Activated CD4-positive, alpha-beta T cell treated with anti-CD3 and anti-CD28 coated beads, Interleukin-2, amount 10 ng/mL, durations not matched to agents 7 days and 5 days (primary cell): ENCODE results near the gene S100A4. TPM values are rescaled to one million over a fixed set of nuclear protein-coding genes. Genes with fewer than 3 reads are reported as not detected.

Experiments used
- CTCF ChIA-PET: fragments of 350-600 bp; sonication (Branson Sonifier 250); formaldehyde crosslinking; loops from one replicate; lab custom pipeline; 2021; ENCODE audit warnings: antibody characterized with exemption; lab: Charles Lee
- POLR2A ChIA-PET: fragments of 350-600 bp; sonication (Branson Sonifier 250); formaldehyde crosslinking; loops from one replicate; lab custom pipeline; 2021; ENCODE audit warnings: antibody characterized with exemption; lab: Charles Lee
- DNase-seq: peaks from one replicate; pipeline ENCODE4 v3.0.0-alpha.2; 2020
- H3K27ac Mint-ChIP-seq: one replicate; pipeline ENCODE4 v1.8.0; 2021; ENCODE audit warnings: mild to moderate bottlenecking, moderate library complexity, mixed read lengths
- H3K27me3 Mint-ChIP-seq: one replicate; pipeline ENCODE4 v1.8.0; 2021; ENCODE audit warnings: mixed read lengths
- H3K36me3 Mint-ChIP-seq: one replicate; pipeline ENCODE4 v1.8.0; 2021; ENCODE audit warnings: low read depth, mixed read lengths
- H3K4me1 Mint-ChIP-seq: one replicate; pipeline ENCODE4 v1.8.0; 2021; ENCODE audit warnings: mixed read lengths
- H3K4me3 Mint-ChIP-seq: one replicate; pipeline ENCODE4 v1.8.0; 2021; ENCODE audit warnings: mild to moderate bottlenecking, moderate library complexity, mixed read lengths
- H3K9me3 Mint-ChIP-seq: one replicate; pipeline ENCODE4 v1.8.0; 2021; ENCODE audit warnings: mixed read lengths
- total RNA-seq, 2 experiments: library from RNA; stranded (reverse); gene quantifications; one replicate each; pipeline ENCODE4 v1.2.3, GENCODE V29; 2021

Gene S100A4
- total RNA-seq, 2 experiments from 2014 or later, result 678 to 905 TPM

DNA sequence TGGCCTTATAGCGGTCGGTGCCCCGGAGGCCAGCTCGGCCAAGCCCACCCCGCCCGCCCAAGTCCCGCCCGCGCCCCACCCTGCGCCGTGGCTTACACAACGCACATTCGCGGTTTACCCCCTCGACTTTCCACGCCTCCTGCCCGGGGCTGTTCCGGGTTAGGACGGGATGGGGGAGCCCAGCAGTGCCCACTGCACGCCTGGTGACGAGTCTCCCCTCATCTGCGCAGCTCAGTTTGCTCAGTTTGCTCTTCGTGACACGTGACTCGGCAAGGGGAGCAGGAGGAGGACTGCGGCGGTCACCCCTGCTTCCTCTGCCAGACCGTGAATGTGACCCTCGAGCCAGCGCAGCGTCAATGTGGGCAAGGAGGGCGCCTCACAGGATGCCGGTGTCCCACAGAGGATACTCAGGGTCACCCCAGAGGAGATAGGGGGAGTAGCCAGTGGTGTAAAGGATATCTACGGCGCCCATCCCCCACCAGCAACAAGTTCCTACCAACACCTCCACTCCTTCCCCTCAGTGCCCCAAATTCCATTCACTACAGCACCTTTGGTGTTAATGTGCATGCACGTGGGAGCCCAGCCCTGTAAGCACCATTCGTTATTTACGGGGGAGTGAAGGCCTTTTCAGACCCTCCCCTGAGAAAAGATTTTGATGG lies 9.5 kb downstream of the S100A4 start:
- Mint-ChIP-seq H3K4me3 (peak overlapping the region; percentile 82), H3K4me1 (peaks cover 83% of the 10 kb centered on the region), H3K36me3 (peaks cover 51% of the 10 kb centered on the region), H3K27me3 (no peaks in the 10 kb centered on the region), H3K27ac (peak overlapping the region; percentile 98), H3K9me3 (no peaks in the 10 kb centered on the region)
- DNase-seq, result peak; percentile 88
- CTCF ChIA-PET, result interaction anchor here (0.8 to 7.2 kb wide), 11 partner anchors 9 to 92 kb away, joined by 3 to 99 read pairs (median 9); partner anchors contain the start of genes S100A1, S100A13, S100A2 and S100A4
- POLR2A ChIA-PET, result interaction anchor here (0.6 to 1.2 kb wide), 5 partner anchors 9 to 1683 kb away, joined by 3 to 8 read pairs (median 4); partner anchors contain the start of genes CHTOP and S100A4

DNA sequence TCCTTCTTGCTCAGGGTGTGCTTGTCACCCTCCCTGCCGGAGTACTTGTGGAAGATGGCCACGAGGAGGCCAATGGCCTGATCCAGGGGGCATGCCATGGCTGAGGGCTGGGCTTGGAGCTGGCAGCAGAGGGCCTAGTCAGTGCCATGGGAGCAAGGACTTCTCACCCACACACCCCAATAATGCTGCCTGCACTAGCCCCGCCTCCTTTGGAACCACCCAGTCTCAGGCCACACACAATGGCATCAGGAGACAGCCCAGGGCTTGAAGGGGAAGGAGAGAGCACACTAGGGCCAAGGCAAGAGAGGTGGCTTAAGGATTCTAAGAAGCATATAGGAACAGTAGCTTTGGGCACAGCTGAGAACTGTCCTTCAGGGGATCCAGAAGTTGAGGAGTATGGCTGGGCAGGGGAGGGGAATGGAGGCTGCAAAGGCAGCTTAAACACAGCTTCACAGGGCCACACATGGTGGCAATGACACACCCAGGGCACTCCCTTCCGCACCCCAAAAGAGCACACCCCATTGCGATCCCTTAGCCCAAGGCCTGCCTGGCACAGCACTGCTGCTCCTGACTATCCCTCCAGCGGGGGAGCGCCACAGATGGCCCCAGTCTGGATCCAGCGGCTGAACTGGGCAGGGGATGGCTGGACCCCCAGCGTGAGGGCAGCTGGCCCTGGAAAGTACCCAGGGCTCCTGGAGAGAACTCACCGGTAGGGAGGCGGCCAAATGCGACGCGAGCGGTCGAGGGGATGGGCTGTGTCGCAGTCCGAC lies 10.2 kb downstream of the S100A4 start, which contains the start of gene S100A6:
S100A6 (minus strand) TSS at position 750 of the 770 bp plus-strand sequence; CDS start at position 98, 652 bp downstream.
- peak within 1 kb of the TSS; percentile 96 for H3K4me3 Mint-ChIP-seq
- H3K27ac Mint-ChIP-seq, result peak within 1 kb of the TSS; percentile 98
- peaks cover 48% of the 10 kb centered on the region for H3K36me3 Mint-ChIP-seq
- ChIA-PET CTCF (interaction anchor here (0.6 to 7.2 kb wide), 12 partner anchors 10 to 93 kb away, joined by 3 to 99 read pairs (median 7); partner anchors contain the start of genes S100A1, S100A13, S100A2 and S100A4), POLR2A (interaction anchor here (0.6 to 1.2 kb wide), 7 partner anchors 8 to 1684 kb away, joined by 3 to 8 read pairs (median 4); partner anchors contain the start of genes CHTOP and S100A4)
- H3K27me3 Mint-ChIP-seq, result no peaks in the 10 kb centered on the region
- no peaks in the 10 kb centered on the region for H3K9me3 Mint-ChIP-seq
- peak; percentile 69 for DNase-seq
- H3K4me1 Mint-ChIP-seq, result peaks cover 81% of the 10 kb centered on the region

DNA sequence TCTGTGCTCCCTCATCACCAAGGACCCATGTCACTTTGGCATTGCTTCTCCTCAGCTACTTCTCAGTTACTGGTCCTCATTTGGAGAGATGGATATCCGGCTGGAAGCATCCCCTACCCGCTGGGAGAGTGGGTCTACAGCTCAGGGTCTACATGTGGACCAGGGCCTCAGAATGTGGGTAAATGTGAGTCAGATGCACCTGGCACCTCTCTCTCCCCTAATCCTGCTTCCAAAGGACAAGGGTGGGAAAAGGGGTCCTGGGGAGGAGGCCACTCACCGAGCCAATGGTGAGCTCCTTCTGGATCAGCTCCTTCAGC lies 10.7 kb downstream of the S100A4 start:
- H3K27me3 Mint-ChIP-seq, result no peaks in the 10 kb centered on the region
- peaks cover 77% of the 10 kb centered on the region for H3K4me1 Mint-ChIP-seq
- H3K9me3 Mint-ChIP-seq, result no peaks in the 10 kb centered on the region

DNA sequence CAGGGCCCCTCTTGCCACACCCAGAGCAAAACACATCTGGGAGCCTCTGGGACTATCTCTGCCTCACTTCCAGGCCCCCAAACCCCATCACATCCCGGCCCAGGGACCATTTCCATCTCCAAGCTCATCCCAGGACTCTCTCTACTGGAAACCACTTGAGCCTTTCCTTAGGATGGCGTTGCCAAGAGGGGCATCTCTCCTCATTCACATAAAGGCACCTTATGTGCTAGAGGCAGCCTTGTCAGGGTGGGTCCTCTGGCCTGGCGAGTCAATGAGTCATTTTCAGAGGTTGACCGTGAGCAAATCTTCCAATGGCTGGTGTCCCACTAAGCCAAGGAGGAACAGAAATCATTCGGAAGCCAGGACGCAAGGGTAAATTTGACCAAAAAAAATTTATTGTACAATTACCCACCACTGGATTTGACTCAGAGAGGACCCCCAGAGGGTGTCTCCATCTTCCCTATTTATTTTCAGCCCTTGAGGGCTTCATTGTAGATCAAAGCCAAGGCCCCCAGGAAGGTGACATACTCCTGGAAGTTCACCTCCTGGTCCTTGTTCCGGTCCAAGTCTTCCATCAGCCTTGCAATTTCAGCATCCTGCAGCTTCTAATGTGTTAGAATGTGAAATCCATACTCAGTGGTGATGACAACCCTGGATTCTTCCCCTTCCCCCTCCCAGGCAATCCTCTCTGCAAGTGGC lies 11.2 kb downstream of the S100A4 start:
- Mint-ChIP-seq H3K27ac (peak overlapping the region; percentile 98), H3K36me3 (peaks cover 40% of the 10 kb centered on the region), H3K9me3 (no peaks in the 10 kb centered on the region), H3K4me3 (peak overlapping the region; percentile 96), H3K4me1 (peaks cover 72% of the 10 kb centered on the region), H3K27me3 (no peaks in the 10 kb centered on the region)
- ChIA-PET CTCF (interaction anchor here (1.0 to 7.2 kb wide), 12 partner anchors 11 to 100 kb away, joined by 4 to 99 read pairs (median 10); partner anchors contain the start of genes CHTOP, S100A1, S100A13 and S100A2), POLR2A (interaction anchor here (0.6 to 1.0 kb wide), 2 partner anchors 17 to 99 kb away, joined by 3 to 5 read pairs; partner anchors contain the start of gene CHTOP)
- DNase-seq, result no peak

More for the DNA sequence above, 10.7 kb downstream of the S100A4 start:
- ChIA-PET CTCF (interaction anchor here (1.6 to 7.2 kb wide), 9 partner anchors 10 to 93 kb away, joined by 5 to 99 read pairs (median 11); partner anchors contain the start of genes S100A1, S100A13, S100A2 and S100A4), POLR2A (interaction anchor here (0.6 to 1.0 kb wide), 2 partner anchors 17 to 99 kb away, joined by 3 to 5 read pairs; partner anchors contain the start of gene CHTOP)
- Mint-ChIP-seq H3K4me3 (peak overlapping the region; percentile 96), H3K36me3 (peaks cover 42% of the 10 kb centered on the region), H3K27ac (peak overlapping the region; percentile 98)
- DNase-seq, result no peak

DNA sequence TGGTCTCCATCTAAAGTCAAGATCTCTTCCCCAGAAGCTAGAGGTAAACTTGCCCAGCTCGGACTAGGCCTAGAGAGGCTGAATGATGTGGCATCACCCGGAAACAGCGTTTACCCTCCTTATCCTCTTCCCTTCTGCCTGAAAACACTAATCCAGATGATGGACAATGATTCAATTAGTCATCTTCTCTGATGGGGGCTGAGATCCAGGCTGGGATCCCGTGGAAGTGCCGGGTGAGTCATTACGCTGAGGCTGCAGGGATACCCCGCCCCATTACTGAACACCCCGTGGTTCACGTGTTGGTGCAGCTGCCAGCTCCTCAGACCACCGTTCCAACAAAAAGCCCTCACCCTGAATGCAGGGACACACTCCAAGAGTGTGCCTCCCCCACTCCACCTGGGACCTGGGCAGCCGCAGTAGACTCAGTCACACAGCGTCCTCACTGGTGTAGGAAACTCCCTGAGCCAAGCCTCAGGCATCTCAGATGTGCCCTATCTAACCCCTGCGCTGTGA lies 11.9 kb downstream of the S100A4 start:
- DNase-seq, result no peak
- Mint-ChIP-seq H3K4me3 (peak overlapping the region; percentile 96), H3K9me3 (no peaks in the 10 kb centered on the region), H3K36me3 (peaks cover 42% of the 10 kb centered on the region), H3K27me3 (no peaks in the 10 kb centered on the region), H3K27ac (peak overlapping the region; percentile 98), H3K4me1 (peaks cover 69% of the 10 kb centered on the region)
- CTCF ChIA-PET, result interaction anchor here (1.0 to 7.2 kb wide), 15 partner anchors 9 to 453 kb away, joined by 3 to 99 read pairs (median 10); partner anchors contain the start of genes CHTOP, S100A2 and S100A4
- POLR2A ChIA-PET, result interaction anchor here (1.7 kb wide), 1 partner anchor 34 kb away, joined by 6 read pairs; no protein-coding TSS in a partner anchor

DNA sequence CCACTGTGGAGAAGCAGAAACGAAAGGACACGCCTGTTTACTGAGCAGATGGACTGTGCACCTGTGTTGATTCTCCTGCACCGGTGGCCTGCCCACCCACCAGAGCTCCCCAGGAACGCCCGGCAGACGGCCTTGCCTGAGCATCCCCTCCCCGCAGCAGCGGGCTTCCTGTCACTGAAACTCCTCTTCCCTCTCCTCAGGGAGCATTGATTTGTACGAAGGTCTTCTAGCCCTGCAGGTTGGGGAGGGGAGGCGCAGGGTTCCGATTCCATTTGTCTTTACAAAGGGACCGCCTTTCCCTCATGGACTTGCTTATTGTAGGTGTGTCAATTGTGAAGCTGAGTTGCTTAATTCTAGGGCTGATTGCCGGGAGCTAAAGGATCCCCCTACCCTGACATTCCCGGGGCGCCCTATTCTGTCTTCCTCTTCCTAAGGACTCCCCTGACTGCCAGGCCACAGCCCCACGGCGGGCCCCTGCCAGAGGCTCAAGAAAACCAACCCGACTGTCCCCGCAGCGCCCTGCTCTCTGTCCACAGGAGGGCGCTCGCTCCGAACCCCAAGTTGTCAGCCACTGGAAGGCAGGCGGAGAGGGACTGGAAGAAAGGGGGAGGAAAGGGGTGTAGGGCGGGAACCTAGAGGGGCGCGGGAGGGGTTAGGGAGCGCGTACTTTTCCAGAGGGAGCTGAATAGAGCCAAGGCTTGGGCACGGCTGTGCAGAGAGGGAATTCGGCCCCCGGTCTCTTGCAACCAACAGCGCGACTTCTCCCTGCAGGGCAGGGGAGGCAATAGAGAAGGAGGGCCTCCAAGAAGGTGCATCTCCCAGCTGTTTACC lies 12.6 kb downstream of the S100A4 start:
- ChIA-PET CTCF (interaction anchor here (0.7 to 7.2 kb wide), 25 partner anchors 8 to 802 kb away, joined by 3 to 99 read pairs (median 6); partner anchors contain the start of genes CHTOP, S100A2, S100A4 and S100A5), POLR2A (interaction anchor here (1.1 to 1.7 kb wide), 4 partner anchors 8 to 35 kb away, joined by 4 to 12 read pairs (median 6); partner anchors contain the start of genes S100A2 and S100A5)
- peak; percentile 81 for DNase-seq
- H3K4me3 Mint-ChIP-seq, result peak overlapping the region; percentile 96
- H3K9me3 Mint-ChIP-seq, result no peaks in the 10 kb centered on the region
- no peaks in the 10 kb centered on the region for H3K27me3 Mint-ChIP-seq
- H3K4me1 Mint-ChIP-seq, result peaks cover 64% of the 10 kb centered on the region
- H3K36me3 Mint-ChIP-seq, result peaks cover 40% of the 10 kb centered on the region
- H3K27ac Mint-ChIP-seq, result peak overlapping the region; percentile 98

DNA sequence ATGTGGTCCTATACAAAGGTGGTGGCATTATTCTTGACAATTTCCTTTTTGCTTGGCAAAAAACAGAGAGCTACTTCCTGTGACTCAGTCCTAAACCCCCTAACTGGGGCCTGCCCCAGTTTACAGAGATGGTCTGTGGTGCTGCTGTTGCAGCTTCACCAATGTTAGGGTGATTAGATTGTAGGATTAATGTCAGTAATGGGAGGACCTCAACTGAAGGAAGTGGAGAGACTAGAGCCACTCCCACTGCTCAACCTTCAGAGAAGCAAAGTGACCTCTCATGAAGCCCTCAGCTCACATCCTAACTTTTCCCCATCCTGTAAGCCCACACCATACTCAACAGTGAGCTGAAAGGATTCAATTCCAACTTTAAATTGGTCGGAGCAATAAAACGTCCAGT lies 13.4 kb downstream of the S100A4 start:
- peak; percentile 46 for DNase-seq
- ChIA-PET CTCF (interaction anchor here (0.7 to 7.2 kb wide), 22 partner anchors 8 to 803 kb away, joined by 3 to 99 read pairs (median 6); partner anchors contain the start of genes CHTOP, S100A1, S100A13 and S100A2), POLR2A (interaction anchor here (1.1 to 1.7 kb wide), 5 partner anchors 9 to 101 kb away, joined by 3 to 12 read pairs (median 5); partner anchors contain the start of genes CHTOP, S100A2 and S100A5)
- H3K27me3 Mint-ChIP-seq, result no peaks in the 10 kb centered on the region
- peak overlapping the region; percentile 98 for H3K27ac Mint-ChIP-seq
- H3K4me3 Mint-ChIP-seq, result peak overlapping the region; percentile 96
- H3K9me3 Mint-ChIP-seq, result no peaks in the 10 kb centered on the region
- peaks cover 39% of the 10 kb centered on the region for H3K36me3 Mint-ChIP-seq
- peaks cover 57% of the 10 kb centered on the region for H3K4me1 Mint-ChIP-seq

DNA sequence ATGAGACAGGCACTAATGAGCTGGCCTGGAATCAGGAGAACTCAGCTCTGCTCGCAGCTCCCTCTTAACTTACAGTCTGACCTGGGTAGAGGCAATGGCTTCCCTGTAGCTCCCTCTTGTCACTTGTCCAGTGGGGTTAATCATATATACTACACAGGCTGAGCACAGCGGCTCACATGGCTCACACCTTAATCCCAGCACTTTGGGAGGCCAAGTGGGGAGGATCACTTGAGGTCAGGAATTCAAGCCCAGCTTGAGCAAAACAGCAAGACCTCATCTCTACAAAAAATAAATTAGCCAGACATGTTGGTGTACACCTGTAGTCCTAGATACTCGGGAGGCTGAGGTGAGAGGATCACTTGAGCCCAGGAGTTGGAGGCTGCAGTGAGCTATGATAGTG lies 14.0 kb downstream of the S100A4 start:
- Mint-ChIP-seq H3K36me3 (peaks cover 37% of the 10 kb centered on the region), H3K27me3 (no peaks in the 10 kb centered on the region)

DNA sequence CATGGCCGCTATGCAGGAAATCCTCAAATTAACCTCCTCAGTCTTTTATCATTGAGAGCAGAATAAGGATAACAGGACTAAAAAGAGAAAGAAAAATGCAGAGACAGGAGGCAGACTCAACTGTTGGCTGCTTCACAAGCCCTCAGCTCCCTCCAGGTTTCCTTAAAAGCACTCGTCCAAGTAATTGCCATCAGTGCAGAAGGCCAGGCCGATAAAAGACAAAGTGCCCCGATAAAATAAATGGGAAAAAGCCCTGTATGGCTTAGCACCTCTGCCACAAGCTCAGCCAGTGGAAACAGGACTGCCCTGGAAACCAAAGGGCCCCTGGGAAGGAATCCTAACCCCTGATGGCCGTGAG lies 17.9 kb downstream of the S100A4 start:
- Mint-ChIP-seq H3K4me1 (peaks cover 23% of the 10 kb centered on the region), H3K27ac (no peak overlapping the region), H3K36me3 (peaks cover 12% of the 10 kb centered on the region), H3K27me3 (no peaks in the 10 kb centered on the region), H3K4me3 (no peak overlapping the region), H3K9me3 (no peaks in the 10 kb centered on the region)
- POLR2A ChIA-PET, result interaction anchor here (0.6 to 0.7 kb wide), 2 partner anchors 8 to 359 kb away, joined by 4 read pairs; partner anchors contain the start of gene S100A6
- no peak for DNase-seq
- CTCF ChIA-PET, result interaction anchor here (0.9 kb wide), 1 partner anchor 18 kb away, joined by 3 read pairs; no protein-coding TSS in a partner anchor

More for the DNA sequence above, 14.0 kb downstream of the S100A4 start:
- Mint-ChIP-seq H3K27ac (peak overlapping the region; percentile 98), H3K4me1 (peaks cover 52% of the 10 kb centered on the region), H3K4me3 (no peak overlapping the region), H3K9me3 (no peaks in the 10 kb centered on the region)
- no peak for DNase-seq
- ChIA-PET POLR2A (interaction anchor here (1.1 to 1.7 kb wide), 5 partner anchors 9 to 102 kb away, joined by 3 to 12 read pairs (median 5); partner anchors contain the start of genes CHTOP, S100A2 and S100A5), CTCF (interaction anchor here (0.5 to 7.2 kb wide), 18 partner anchors 10 to 645 kb away, joined by 3 to 99 read pairs (median 6); partner anchors contain the start of genes CHTOP, S100A1, S100A13 and S100A2)

DNA sequence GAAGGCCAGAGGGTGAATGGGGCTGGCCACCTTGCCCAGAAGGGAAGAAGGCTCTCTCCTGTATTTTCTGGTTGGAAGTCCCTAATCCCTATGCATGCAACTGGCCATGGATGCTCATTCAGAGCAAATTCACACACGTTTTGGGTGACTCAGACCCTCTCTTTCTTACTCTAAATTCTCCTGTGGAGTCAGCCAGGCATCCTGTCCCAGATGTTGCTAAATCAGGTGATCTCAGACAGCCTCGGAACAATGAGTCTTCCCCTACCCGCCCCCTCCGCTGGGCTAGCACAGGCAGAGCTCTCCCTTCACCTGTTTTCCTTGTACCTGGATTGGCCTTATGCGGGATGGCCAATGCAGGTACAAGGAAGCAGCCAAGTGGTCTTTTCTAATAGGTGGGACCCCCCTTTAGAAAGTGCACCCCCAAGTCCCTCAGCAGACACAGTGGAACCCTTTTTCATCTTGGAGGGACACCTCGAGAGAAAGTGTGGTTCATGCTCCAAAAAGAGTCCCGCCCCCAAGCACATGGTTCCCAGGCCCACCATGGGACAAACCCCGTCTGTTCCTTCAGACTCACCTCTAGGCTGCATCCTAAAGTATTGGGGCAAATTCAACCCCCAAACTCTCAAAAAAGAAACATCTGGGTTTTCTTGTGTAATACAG lies 18.5 kb downstream of the S100A4 start:
- Mint-ChIP-seq H3K36me3 (peaks cover 14% of the 10 kb centered on the region), H3K4me1 (peaks cover 23% of the 10 kb centered on the region), H3K4me3 (no peak overlapping the region), H3K9me3 (no peaks in the 10 kb centered on the region), H3K27ac (no peak overlapping the region), H3K27me3 (no peaks in the 10 kb centered on the region)
- CTCF ChIA-PET, result interaction anchor here (0.9 kb wide), 1 partner anchor 18 kb away, joined by 3 read pairs; no protein-coding TSS in a partner anchor
- POLR2A ChIA-PET, result interaction anchor here (0.7 kb wide), 1 partner anchor 9 kb away, joined by 4 read pairs; the partner anchor contains the start of gene S100A6
- no peak for DNase-seq
